Right lobe of liver (tissue), 6 donors: ENCODE measurements around the gene ARMC2. TPM values are rescaled to one million over a fixed set of nuclear protein-coding genes. Genes with fewer than 3 reads are reported as not detected.

Source experiments
- ATAC-seq, 4 donors: fragments of 200-7000 bp; cut with Tn5 transposase; one replicate each; pipeline ENCODE4 v1.9.1; 2020; ENCODE audit warnings: mild to moderate bottlenecking in 4 of 4, moderate library complexity in 4 of 4
- DNase-seq, 3 donors: peaks; one replicate each; pipeline ENCODE4 v3.0.0-alpha.2; 2020
- H3K27ac ChIP-seq, 3 donors: fragments of 200-600 bp; one replicate each; pipeline ENCODE4 v1.8.0; 2022
- H3K27me3 ChIP-seq, 2 donors: fragments of 200-600 bp; one replicate each; pipeline ENCODE4 v1.8.0; 2022
- H3K36me3 ChIP-seq, 4 donors: fragments of 200-600 bp; sonication (generic) in 1 of 4; one replicate each; pipeline versions ENCODE4 v1.5.1 to v1.8.0; 2017 to 2022; ENCODE audit warnings: control low read depth in 1 of 4
- H3K4me1 ChIP-seq, 4 donors: fragments of 200-600 bp; sonication (generic) in 1 of 4; one replicate each; pipeline versions ENCODE4 v1.5.1 to v1.8.0; 2017 to 2022; ENCODE audit warnings: control low read depth in 1 of 4
- H3K4me3 ChIP-seq, 3 donors: fragments of 200-600 bp; one replicate each; pipeline ENCODE4 v1.8.0; 2022
- H3K9me3 ChIP-seq, 4 donors: fragments of 200-600 bp; sonication (generic) in 1 of 4; one replicate each; pipeline versions ENCODE4 v1.5.1 to v1.8.0; 2017 to 2022; ENCODE audit warnings: control low read depth in 1 of 4
- CTCF ChIP-seq, 4 donors: fragments of 200-600 bp in 3 of 4; fragments of 450-650 bp in 1 of 4; IDR thresholded peaks; one replicate each; pipeline versions ENCODE4 v1.5.1 to v1.8.0; 2016 to 2022; ENCODE audit warnings: antibody characterized with exemption in 4 of 4, mild to moderate bottlenecking in 2 of 4
- POLR2A ChIP-seq: fragments of 450-650 bp; IDR thresholded peaks from one replicate; pipeline ENCODE4 v1.6.1; 2017; ENCODE audit warnings: antibody characterized with exemption, mild to moderate bottlenecking
- WGBS: methylation state at CpG from one replicate; pipeline ENCODE4 v1.1.6; 2018; ENCODE audit warnings: low coverage, low lambda C conversion rate; ENCODE audit not compliant: insufficient coverage; ENCODE audit errors: missing lambda C conversion rate; 5-methylcytosine and 5-hydroxymethylcytosine counted together
- intact Hi-C, 2 donors: fragments of 100-400 bp; cut with DNase I; formaldehyde crosslinking; loops; one replicate each; pipeline versions ENCODE4 v1.11.2 to v1.14.1; 2022
- total RNA-seq, 6 experiments: library from RNA; depleted of rRNA in 2 of 6; stranded (reverse); fragments of >200 nt in 2 of 6; fragmentation: NEBNext Ultra II Directional in 3 of 6; extraction: Animal tissue kit (Norgen Biotek cat#: 25700) in 3 of 6; gene quantifications; one replicate each; pipeline versions ENCODE4 v1.1.0 to v1.2.4, GENCODE V29; 2016 to 2023
- donor health status: DM: no; HTN: yes; CAD: no.
- donor health status: DM: no; HTN: no; CAD: no.
- donor health status: DM: no; HTN: no; CAD: no.
- donor health status: DM: no; HTN: yes; CAD: no.
- donor health status: DM: no; HTN: yes; CAD: no.

ARMC2 gene
- total RNA-seq, 6 experiments from 2014 or later, result 0.86 to 1.9 (median 1.0) TPM

GRCh38 chr6:108948181-108948661 lies 100.0 kb downstream of the ARMC2 start:
- H3K36me3 ChIP-seq, result no peaks in the 10 kb centered on the region
- H3K4me3 ChIP-seq, result no peak overlapping the region
- H3K27ac ChIP-seq, result peak overlapping the region in 2 of 3 donors; percentile 7 to 17
- intact Hi-C loops, result no loop called here
- H3K9me3 ChIP-seq, result no peaks in the 10 kb centered on the region
- H3K27me3 ChIP-seq, result no peaks in the 10 kb centered on the region
- WGBS, result 59% methylated on average over 6 of the region's 7 CpGs
- ATAC-seq (no peak), DNase-seq (no peak)
- TF ChIP-seq POLR2A (no peak), CTCF (IDR thresholded peaks at IDR 0.05) (no peak)
- H3K4me1 ChIP-seq, result peaks cover 0 to 8% (median 0%) of the 10 kb centered on the region in 4 donors

- peak in 2 of 4 donors; percentile 11 to 24 for ATAC-seq
- WGBS, result 55% methylated on average over 15 of the region's 16 CpGs
- no peaks in the 10 kb centered on the region for H3K4me1 ChIP-seq
- no peaks in the 10 kb centered on the region for H3K9me3 ChIP-seq
- intact Hi-C loops, result no loop called here
- no peaks in the 10 kb centered on the region for H3K27me3 ChIP-seq
- no peaks in the 10 kb centered on the region for H3K36me3 ChIP-seq
- H3K27ac ChIP-seq, result no peak overlapping the region
- DNase-seq, result no peak
- H3K4me3 ChIP-seq, result no peak overlapping the region
- TF ChIP-seq CTCF (IDR thresholded peaks at IDR 0.05) (no peak), POLR2A (no peak)
Measured at GRCh38 chr6:108951351-108951953, 103.2 kb downstream of the ARMC2 start.

GRCh38 chr6:108952776-108953486 lies 104.7 kb downstream of the ARMC2 start:
- intact Hi-C loops, result no loop called here
- Histone ChIP-seq H3K9me3 (no peaks in the 10 kb centered on the region), H3K27me3 (no peaks in the 10 kb centered on the region), H3K4me1 (no peaks in the 10 kb centered on the region), H3K27ac (no peak overlapping the region), H3K36me3 (no peaks in the 10 kb centered on the region), H3K4me3 (no peak overlapping the region)
- ATAC-seq, result no peak
- no peak for TF ChIP-seq CTCF (IDR thresholded peaks at IDR 0.05)
- no peak for TF ChIP-seq POLR2A
- 76% methylated on average over 17 of the region's 27 CpGs for WGBS
- no peak for DNase-seq

- H3K27me3 ChIP-seq, result no peaks in the 10 kb centered on the region
- no peaks in the 10 kb centered on the region for H3K36me3 ChIP-seq
- no peaks in the 10 kb centered on the region for H3K4me1 ChIP-seq
- DNase-seq (no peak), ATAC-seq (no peak)
- H3K27ac ChIP-seq, result no peak overlapping the region
- no peaks in the 10 kb centered on the region for H3K9me3 ChIP-seq
- intact Hi-C loops, result no loop called here
- TF ChIP-seq POLR2A (no peak), CTCF (IDR thresholded peaks at IDR 0.05) (no peak)
- no peak overlapping the region for H3K4me3 ChIP-seq
Measured at GRCh38 chr6:108953681-108954080, 105.5 kb downstream of the ARMC2 start.
